SK-N-SH treated with all-trans-retinoic acid at 6 μM for 48 hours (cell line): ENCODE results near the gene NAALADL2.
A peak's percentile ranks its signal among the peaks of the same experiment; 100 is the strongest.

Experiments
- ATAC-seq: fragments of 200-7000 bp; cut with Tn5 transposase; 3 replicates; pipeline ENCODE4 v1.9.1; 2020; ENCODE audit warnings: mild to moderate bottlenecking, moderate library complexity
- ARNTL ChIP-seq: fragments of 450-650 bp; formaldehyde crosslinking; IDR thresholded peaks from 2 replicates; pipeline ENCODE4 v1.5.0; 2020; ENCODE audit warnings: low read depth, mild to moderate bottlenecking, moderate library complexity, borderline replicate concordance
- BACH2 ChIP-seq: fragments of 250-450 bp; sonication (Bioruptor Pico); IDR thresholded peaks from 2 replicates; pipeline ENCODE4 v1.9.0; 2021; ENCODE audit warnings: mild to moderate bottlenecking, borderline replicate concordance
- ESRRG ChIP-seq: fragments of 250-450 bp; sonication (Bioruptor Pico); IDR thresholded peaks from 2 replicates; pipeline ENCODE4 v1.6.1; 2021; ENCODE audit warnings: mild to moderate bottlenecking
- GLIS3 ChIP-seq: fragments of 250-450 bp; sonication (Bioruptor Pico); IDR thresholded peaks from 2 replicates; pipeline ENCODE4 v1.5.0; 2020; ENCODE audit warnings: mild to moderate bottlenecking, moderate library complexity
- ISL1 ChIP-seq: fragments of 250-450 bp; sonication (Bioruptor Pico); IDR thresholded peaks from 2 replicates; pipeline ENCODE4 v2.1.2; 2022; ENCODE audit warnings: mild to moderate bottlenecking, moderate library complexity
- PPARA ChIP-seq: fragments of 250-450 bp; sonication (Bioruptor Pico); IDR thresholded peaks from 2 replicates; pipeline ENCODE4 v1.5.0; 2020; ENCODE audit warnings: mild to moderate bottlenecking, borderline replicate concordance
- RARB ChIP-seq: fragments of 250-450 bp; sonication (Bioruptor Pico); IDR thresholded peaks from 2 replicates; pipeline ENCODE4 v1.8.0; 2021; ENCODE audit warnings: mild to moderate bottlenecking, moderate library complexity
- SNAI2 ChIP-seq: fragments of 250-450 bp; sonication (Bioruptor Pico); IDR thresholded peaks from 2 replicates; pipeline ENCODE4 v1.5.0; 2020; ENCODE audit warnings: mild to moderate bottlenecking, moderate library complexity
- TCF4 ChIP-seq: fragments of 250-450 bp; sonication (Bioruptor Pico); IDR thresholded peaks from 2 replicates; pipeline ENCODE4 v1.8.0; 2021; ENCODE audit warnings: mild to moderate bottlenecking, moderate library complexity, borderline replicate concordance
- ZC3H10 ChIP-seq: fragments of 250-450 bp; sonication (Bioruptor Pico); IDR thresholded peaks from 2 replicates; pipeline ENCODE4 v1.5.1; 2021; ENCODE audit warnings: mild to moderate bottlenecking, moderate library complexity
- ZNF565 ChIP-seq: fragments of 450-650 bp; formaldehyde crosslinking; conservative IDR thresholded peaks from 2 replicates; pipeline ENCODE4 v1.5.0; 2020; ENCODE audit warnings: low read depth, mild to moderate bottlenecking, moderate library complexity
- ZNF70 ChIP-seq: fragments of 450-650 bp; formaldehyde crosslinking; IDR thresholded peaks from 2 replicates; pipeline ENCODE4 v1.5.0; 2020; ENCODE audit warnings: mild to moderate bottlenecking, moderate library complexity
- ZNF8 ChIP-seq: fragments of 450-650 bp; formaldehyde crosslinking; IDR thresholded peaks from 2 replicates; pipeline ENCODE4 v1.5.0; 2020; ENCODE audit warnings: mild to moderate bottlenecking, moderate library complexity
- TF ChIP-seq, protein P1 (sequence below): fragments of 250-450 bp; sonication (Bioruptor Pico); IDR thresholded peaks from 2 replicates; pipeline ENCODE4 v1.5.1; 2021; ENCODE audit warnings: mild to moderate bottlenecking, moderate library complexity
- TF ChIP-seq, protein P2 (sequence below): fragments of 250-450 bp; sonication (Bioruptor Pico); IDR thresholded peaks from 2 replicates; pipeline ENCODE4 v1.5.1; 2020; ENCODE audit warnings: low read depth, mild to moderate bottlenecking, moderate library complexity
- TF ChIP-seq, protein P3 (sequence below): fragments of 250-450 bp; sonication (Bioruptor Pico); IDR thresholded peaks from 2 replicates; pipeline ENCODE4 v1.5.0; 2020; ENCODE audit warnings: mild to moderate bottlenecking, moderate library complexity
- TF ChIP-seq, protein P4 (sequence below): fragments of 250-450 bp; sonication (Bioruptor Pico); IDR thresholded peaks from 2 replicates; pipeline ENCODE4 v1.8.0; 2021; ENCODE audit warnings: low read depth, mild to moderate bottlenecking, moderate library complexity, borderline replicate concordance

NAALADL2 gene

DNA sequence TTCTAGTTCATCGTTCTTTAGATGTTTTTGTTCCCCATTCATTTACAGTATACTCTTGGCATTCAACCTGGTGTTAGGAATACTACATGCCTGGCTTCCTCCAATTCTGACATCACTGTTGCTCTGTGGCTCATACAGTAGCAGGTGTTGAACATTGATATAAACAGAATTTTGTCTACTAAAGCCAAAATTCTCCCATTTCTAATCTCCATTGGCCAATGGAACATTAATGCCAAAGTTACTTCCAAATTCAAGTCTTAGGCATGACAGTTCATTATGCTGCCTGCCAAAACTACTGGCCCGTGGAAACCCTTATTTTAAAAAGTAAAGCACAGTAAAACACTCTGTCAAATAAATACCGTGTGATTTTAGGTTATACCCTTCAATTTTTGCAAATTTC lies 368.0 kb downstream of the NAALADL2 start (continued):
- TF ChIP-seq, protein P1, sequence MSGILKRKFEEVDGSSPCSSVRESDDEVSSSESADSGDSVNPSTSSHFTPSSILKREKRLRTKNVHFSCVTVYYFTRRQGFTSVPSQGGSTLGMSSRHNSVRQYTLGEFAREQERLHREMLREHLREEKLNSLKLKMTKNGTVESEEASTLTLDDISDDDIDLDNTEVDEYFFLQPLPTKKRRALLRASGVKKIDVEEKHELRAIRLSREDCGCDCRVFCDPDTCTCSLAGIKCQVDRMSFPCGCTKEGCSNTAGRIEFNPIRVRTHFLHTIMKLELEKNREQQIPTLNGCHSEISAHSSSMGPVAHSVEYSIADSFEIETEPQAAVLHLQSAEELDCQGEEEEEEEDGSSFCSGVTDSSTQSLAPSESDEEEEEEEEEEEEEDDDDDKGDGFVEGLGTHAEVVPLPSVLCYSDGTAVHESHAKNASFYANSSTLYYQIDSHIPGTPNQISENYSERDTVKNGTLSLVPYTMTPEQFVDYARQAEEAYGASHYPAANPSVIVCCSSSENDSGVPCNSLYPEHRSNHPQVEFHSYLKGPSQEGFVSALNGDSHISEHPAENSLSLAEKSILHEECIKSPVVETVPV (CRISPR knock-in tag): no peak
- TF ChIP-seq RARB (no peak), BACH2 (CRISPR knock-in tag) (no peak), ZNF70 (no peak), ZNF8 (CRISPR knock-in tag) (no peak), ESRRG (CRISPR knock-in tag) (no peak), ISL1 (CRISPR knock-in tag) (no peak), PPARA (CRISPR knock-in tag) (no peak), ARNTL (CRISPR knock-in tag) (no peak), ZC3H10 (no peak)
- TF ChIP-seq, protein P2, sequence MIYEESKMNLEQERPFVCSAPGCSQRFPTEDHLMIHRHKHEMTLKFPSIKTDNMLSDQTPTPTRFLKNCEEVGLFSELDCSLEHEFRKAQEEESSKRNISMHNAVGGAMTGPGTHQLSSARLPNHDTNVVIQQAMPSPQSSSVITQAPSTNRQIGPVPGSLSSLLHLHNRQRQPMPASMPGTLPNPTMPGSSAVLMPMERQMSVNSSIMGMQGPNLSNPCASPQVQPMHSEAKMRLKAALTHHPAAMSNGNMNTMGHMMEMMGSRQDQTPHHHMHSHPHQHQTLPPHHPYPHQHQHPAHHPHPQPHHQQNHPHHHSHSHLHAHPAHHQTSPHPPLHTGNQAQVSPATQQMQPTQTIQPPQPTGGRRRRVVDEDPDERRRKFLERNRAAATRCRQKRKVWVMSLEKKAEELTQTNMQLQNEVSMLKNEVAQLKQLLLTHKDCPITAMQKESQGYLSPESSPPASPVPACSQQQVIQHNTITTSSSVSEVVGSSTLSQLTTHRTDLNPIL (CRISPR knock-in tag): no peak

DNA sequence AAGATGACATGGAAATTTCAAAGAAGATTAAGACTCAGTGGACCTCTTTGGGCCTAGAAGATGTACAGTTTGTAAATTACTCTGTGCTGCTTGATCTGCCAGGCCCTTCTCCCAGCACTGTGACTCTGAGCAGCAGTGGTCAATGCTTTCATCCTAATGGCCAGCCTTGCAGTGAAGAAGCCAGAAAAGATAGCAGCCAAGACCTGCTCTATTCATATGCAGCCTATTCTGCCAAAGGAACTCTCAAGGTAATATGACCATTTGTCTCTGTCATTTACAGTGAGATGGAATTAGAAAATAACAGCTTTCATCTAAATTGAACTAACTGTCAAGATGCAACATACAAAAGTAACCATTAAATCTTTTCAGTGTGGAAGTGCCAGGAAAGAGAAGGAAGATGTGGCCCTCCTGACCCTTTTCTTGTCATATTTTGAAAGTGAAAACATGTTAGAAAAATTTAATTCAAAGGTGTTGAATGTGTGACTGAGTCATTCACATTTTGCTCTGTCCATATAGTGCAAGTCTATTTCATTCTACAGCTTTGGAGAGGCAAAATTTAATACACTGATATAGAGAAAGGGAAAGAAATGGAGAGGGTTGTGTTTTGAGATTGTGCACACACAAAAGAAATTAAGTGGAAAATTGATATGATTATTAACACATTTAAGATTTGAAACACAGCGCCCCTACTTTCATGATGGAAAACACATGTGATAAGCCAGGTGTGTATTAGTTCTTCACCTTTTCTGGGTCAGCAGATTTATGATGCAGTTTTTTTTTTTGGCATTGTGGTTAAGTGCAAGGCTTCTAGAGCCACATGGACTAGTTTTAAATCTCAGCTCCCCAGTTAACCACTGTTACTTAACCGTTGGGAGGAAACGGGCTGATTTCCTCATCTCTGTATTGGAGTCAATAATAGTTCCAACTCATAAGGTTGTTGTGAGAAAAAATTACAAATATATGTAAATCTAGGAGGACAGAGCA lies 375.1 kb downstream of the NAALADL2 start:
- no peak for TF ChIP-seq BACH2 (CRISPR knock-in tag)
- TF ChIP-seq ISL1 (CRISPR knock-in tag): no peak
- no peak for TF ChIP-seq ZNF565 (CRISPR knock-in tag)
- no peak for TF ChIP-seq ESRRG (CRISPR knock-in tag)
- no peak for ATAC-seq

DNA sequence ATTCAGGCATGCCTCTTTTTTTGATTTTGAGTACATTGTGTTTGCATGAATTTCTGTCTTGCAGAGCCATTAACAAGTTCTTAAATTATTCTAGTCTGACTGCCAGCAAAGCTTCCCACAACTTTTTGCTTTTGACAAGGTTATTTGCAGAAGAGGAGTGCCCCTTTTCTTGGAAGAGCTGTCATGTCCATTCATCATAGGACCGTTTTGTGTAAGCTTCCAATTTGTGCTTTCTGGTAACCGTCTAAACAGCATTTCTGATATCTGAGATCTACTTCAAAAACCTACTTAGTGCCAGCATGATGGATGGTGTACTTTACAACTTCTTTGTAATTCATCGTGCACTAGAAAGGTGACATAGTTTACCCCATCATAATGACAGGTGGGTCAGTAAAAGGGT lies 379.7 kb downstream of the NAALADL2 start:
- no peak for TF ChIP-seq TCF4 (CRISPR knock-in tag)
- TF ChIP-seq ISL1 (CRISPR knock-in tag): peak; percentile 33
- no peak for TF ChIP-seq GLIS3 (CRISPR knock-in tag)
- ATAC-seq: no peak

DNA sequence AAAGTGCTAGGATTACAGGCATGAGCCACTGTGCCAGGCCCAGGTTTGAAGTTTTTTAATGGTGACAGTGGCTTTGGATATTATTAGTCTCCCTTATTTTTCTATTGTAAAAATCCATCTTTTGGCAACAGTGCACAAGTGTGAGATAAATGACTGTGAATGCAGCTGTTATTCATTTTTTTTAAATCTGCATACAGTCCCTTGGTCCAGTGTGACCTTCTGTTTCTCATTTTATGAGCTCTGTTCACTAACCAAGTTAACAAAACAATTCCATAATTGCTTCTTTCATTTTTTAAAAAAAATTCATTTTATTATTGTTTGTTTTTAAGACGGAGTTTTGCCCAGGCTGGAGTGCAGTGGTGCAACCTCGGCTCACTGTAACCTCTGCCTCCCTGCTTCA lies 381.8 kb downstream of the NAALADL2 start:
- ATAC-seq: no peak
- no peak for TF ChIP-seq BACH2 (CRISPR knock-in tag)
- no peak for TF ChIP-seq ZNF8 (CRISPR knock-in tag)
- no peak for TF ChIP-seq ZNF70
- TF ChIP-seq GLIS3 (CRISPR knock-in tag): no peak
- TF ChIP-seq ZC3H10: no peak
- TF ChIP-seq ISL1 (CRISPR knock-in tag): no peak

DNA sequence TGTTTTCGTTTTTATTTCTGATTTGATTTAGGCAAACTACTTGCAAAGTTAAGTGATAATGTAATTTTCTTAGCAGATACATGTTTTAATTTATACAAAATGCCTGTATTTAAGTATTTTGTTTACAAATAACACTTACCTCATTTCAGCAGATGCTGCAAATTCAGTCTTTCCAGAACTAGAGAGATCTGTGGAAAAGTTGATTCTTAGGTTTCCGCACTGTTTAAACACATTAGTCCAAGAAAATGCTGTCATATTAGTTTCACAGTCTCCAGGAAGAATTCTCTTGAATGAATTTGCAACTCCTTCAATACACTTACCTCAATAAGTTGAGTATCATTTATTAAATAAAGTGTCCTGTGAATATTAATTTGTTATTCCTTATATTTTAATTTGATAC lies 383.1 kb downstream of the NAALADL2 start:
- TF ChIP-seq, protein P3, sequence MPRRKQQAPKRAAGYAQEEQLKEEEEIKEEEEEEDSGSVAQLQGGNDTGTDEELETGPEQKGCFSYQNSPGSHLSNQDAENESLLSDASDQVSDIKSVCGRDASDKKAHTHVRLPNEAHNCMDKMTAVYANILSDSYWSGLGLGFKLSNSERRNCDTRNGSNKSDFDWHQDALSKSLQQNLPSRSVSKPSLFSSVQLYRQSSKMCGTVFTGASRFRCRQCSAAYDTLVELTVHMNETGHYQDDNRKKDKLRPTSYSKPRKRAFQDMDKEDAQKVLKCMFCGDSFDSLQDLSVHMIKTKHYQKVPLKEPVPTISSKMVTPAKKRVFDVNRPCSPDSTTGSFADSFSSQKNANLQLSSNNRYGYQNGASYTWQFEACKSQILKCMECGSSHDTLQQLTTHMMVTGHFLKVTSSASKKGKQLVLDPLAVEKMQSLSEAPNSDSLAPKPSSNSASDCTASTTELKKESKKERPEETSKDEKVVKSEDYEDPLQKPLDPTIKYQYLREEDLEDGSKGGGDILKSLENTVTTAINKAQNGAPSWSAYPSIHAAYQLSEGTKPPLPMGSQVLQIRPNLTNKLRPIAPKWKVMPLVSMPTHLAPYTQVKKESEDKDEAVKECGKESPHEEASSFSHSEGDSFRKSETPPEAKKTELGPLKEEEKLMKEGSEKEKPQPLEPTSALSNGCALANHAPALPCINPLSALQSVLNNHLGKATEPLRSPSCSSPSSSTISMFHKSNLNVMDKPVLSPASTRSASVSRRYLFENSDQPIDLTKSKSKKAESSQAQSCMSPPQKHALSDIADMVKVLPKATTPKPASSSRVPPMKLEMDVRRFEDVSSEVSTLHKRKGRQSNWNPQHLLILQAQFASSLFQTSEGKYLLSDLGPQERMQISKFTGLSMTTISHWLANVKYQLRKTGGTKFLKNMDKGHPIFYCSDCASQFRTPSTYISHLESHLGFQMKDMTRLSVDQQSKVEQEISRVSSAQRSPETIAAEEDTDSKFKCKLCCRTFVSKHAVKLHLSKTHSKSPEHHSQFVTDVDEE (CRISPR knock-in tag): no peak
- TF ChIP-seq, protein P4, sequence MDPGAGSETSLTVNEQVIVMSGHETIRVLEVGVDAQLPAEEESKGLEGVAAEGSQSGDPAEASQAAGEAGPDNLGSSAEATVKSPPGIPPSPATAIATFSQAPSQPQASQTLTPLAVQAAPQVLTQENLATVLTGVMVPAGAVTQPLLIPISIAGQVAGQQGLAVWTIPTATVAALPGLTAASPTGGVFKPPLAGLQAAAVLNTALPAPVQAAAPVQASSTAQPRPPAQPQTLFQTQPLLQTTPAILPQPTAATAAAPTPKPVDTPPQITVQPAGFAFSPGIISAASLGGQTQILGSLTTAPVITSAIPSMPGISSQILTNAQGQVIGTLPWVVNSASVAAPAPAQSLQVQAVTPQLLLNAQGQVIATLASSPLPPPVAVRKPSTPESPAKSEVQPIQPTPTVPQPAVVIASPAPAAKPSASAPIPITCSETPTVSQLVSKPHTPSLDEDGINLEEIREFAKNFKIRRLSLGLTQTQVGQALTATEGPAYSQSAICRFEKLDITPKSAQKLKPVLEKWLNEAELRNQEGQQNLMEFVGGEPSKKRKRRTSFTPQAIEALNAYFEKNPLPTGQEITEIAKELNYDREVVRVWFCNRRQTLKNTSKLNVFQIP (CRISPR knock-in tag): no peak
- TF ChIP-seq SNAI2 (CRISPR knock-in tag): no peak
- no peak for TF ChIP-seq BACH2 (CRISPR knock-in tag)
- TF ChIP-seq ZNF565 (CRISPR knock-in tag): no peak
- no peak for ATAC-seq
